HG03025 (cell line): ENCODE results near the gene E4F1.
A peak's percentile ranks its signal among the peaks of the same experiment; 100 is the strongest.
"Not testable (repeated sequence)": the region's sequence is repeated elsewhere in the genome, so short reads cannot be mapped to it uniquely, and the experiment has no call there.

Experiments used
- ATAC-seq: cut with Tn5 transposase; IDR thresholded peaks from one replicate; pipeline ENCODE4 v1.9.1; 2021; ENCODE audit warnings: mild to moderate bottlenecking, moderate library complexity; ENCODE audit not compliant: unreplicated experiment, low FRiP score

The E4F1 gene

DNA sequence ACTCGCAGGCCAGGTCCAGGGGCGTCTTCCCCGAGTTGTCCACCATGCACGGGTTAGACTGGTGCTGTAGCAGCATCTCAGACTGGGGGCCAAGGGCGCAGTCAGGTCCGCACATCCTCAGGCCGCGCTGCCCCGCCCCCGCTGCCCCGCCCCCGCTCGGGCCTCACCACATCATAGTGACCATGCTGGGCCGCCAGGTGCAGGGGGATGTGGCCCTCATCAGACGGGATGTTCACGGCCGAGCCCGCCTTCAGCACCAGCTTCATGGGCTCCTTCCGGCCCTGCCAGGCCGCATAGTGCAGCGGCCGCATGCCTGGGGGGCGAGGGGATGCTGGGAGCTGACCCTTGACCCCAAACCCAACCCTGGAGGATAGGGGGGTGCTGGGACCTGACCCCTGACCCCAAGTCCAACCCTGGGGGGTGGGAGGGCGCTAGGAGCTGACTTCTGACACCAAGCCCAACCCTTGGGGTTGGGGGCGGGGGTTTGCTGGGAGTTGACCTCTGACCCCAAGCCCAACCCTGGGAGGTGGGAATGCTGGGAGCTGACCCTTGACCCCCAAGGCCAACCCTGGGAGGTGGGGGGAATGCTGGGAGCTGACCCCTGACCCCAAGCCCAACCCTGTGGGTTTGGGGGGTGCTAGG is 34.0 kb upstream of the E4F1 start:
- no peak for ATAC-seq

DNA sequence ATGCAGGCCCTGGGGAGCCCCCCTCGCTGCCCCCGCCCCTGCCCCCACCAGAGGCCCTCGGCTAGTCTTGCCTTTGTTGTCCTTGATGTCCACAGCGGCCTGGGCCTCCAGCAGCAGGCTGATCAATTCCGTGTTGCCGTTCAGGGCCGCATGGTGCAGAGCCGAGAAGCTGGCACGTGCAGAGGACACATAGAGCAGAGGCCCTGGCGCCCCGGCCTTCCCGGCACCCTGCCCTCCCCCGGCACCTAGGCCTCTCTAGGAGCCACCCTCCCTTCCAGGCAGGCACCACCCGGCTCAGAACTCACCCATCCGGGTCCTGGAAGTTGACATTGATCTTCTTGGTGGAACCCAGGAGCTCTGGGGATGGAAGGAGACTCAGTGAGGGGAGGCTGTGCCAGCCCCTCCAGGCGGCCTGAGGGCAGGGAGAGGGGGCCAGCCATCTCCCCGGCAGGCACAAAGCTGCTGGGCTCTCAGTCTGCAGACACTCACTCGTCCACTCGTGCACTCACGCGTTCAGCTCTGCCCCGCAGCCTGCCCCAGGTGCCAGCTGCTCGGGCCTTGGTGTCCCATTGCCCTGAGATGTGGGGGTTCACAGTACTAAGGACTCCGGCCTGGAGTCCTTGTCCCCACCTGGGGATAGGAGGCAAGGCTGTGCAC is 33.3 kb upstream of the E4F1 start:
- ATAC-seq = no peak

- ATAC-seq = no peak
These were observed 32.5 kb upstream of the E4F1 start for GRCh38 chr16:2190659-2191445.

DNA sequence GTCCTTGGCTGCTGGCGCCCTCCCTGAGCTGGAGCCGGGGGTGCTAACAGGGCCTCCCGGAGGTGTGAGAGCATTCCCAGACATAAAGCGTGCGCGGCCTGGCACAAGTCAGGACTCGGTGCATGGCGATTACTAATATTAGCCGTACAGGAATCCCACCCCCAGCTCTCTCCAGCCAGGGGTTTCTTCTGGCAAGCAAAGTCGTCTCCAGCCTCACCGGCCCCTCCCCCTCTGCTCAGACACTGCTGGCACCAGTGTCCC is 32.0 kb upstream of the E4F1 start:
- no peak for ATAC-seq

- ATAC-seq = no peak
These were observed 29.1 kb upstream of the E4F1 start for GRCh38 chr16:2194166-2194834.

- no peak for ATAC-seq
These were observed 28.5 kb upstream of the E4F1 start for GRCh38 chr16:2194852-2195321.

DNA sequence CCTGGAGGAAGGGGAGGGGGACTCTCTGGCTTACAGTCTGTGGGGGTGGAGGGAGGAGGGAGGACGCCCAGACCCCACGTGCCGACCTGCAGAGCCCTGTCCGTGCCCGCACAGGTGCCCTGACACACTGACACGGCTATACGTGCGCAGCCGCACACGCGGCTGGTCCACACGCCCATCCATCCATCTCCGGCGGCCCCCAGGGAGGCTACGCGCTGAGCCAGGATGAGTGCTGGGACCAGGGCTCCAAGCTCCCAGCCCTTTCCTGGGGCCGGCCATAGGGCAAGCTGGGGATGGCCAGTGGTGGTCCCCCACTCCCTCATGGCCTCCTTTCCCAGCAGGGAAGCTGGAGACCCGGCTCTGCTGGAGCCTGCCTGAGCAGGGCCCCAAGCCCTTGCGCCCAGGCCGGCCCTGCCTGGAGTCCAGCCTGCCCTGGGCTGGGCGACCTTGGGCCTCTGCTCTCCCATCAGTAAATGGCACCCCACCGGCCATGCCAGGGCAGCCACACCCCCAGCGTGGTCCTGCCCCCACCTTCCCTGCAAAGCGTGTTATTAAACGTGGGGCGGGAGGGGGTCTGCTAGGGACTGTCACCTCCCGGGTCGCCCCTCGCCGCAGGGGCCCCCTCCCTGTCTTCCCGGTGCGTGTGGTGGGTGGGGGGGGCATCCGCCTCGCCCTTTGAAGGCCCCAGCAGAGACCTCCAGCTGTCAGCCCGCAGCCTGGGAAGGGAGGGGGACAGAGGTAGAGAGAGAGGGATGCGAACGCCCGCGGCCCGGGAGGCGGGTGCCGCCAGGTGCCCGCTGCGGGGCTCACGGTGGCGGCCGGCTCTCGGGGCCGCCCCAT is 27.8 kb upstream of the E4F1 start:
- no peak for ATAC-seq

DNA sequence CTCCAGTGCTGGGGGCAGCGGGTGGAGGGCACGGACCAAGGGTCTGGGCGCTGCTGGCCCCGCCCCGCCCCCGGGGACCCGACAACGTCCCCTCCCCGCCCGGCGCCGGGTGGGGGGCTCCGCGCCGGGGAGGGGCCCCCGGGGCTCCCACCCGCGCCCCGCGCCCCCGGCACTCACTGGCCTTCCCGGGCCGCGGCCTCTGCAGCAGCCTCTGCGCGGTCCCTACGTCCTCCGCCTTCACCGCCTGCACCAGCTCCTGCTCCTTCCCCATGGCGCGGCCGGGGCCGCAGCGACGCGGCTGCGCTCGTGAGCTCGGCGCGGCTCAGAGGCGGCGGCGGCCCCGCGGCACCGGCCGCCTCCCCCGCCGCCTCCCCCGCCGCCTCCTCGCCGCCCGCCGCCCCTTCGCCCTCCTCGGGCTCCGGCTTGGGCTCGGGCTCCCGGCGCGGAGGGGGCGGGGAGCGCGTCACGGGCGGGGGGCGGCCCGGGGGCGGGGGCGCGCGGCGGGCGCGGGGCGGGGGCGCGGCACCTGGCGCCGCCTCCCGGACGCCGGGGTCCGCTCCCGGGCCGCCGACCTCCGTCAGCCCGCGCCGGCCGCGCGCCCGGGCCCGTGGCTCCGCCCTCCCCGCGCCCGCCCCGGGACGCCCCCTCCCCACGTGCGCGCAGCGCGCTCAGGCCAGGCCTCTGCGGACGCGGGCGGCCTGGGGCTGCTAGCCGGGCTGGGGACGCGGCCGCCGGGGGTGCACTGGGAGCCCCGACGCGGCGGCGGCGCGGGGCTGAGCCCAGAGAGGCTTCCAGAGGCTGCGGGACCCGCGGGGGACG is 27.0 kb upstream of the E4F1 start, which contains the start of gene CASKIN1:
TSS of gene CASKIN1 (minus strand) at position 444 of the 819 bp plus-strand sequence. CDS start at position 271, 173 bp downstream.
- no peak for ATAC-seq

GRCh38 chr16:2196981-2197511 is 26.3 kb upstream of the E4F1 start:
- ATAC-seq = no peak

GRCh38 chr16:2197765-2198164 is 25.6 kb upstream of the E4F1 start:
- ATAC-seq = no peak

DNA sequence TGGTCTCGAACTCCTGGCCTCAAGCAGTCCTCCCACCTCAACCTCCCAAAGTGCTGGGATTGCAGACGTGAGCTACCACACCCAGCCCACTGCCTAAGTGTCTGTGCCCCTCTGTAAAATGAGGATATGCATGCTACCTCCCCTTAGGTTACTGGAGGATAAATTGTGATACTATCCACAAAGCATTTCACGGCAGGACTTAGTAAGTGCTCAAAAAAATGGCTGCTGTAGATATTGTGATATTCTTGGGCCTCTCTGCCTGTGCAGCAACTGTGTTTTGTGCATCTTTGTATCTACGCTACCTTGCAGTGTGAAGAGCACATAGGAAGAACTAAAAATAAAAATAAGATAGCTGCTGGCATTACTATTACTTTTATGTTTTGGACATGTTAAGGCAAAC is 25.1 kb upstream of the E4F1 start:
- ATAC-seq = no peak

- no peak for ATAC-seq
These were observed 24.3 kb upstream of the E4F1 start for GRCh38 chr16:2199095-2199494.

- ATAC-seq = no peak
These were observed 23.7 kb upstream of the E4F1 start for GRCh38 chr16:2199621-2200139.

DNA sequence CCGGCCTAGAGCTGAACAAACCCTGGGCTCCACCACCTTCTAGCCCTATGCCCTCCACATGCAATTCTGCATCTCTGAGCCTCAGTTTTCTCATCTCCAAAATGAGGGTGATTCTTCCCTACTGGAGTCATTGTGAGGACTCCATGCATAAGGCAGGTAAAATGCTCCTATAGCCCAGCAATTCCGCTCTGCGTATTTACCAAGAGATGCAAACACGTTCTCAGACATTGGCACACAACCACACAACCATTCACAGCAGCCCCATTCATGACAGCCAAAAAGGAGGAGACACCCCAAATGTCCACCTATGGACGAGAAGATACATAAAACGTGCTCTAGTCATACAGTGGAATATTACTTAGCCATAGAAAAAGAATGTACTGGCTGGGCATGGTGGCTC is 23.1 kb upstream of the E4F1 start:
- ATAC-seq = no peak

GRCh38 chr16:2203119-2203688 is 20.2 kb upstream of the E4F1 start:
- ATAC-seq = not testable (repeated sequence)

GRCh38 chr16:2204416-2205103 is 18.8 kb upstream of the E4F1 start:
- ATAC-seq = no peak

GRCh38 chr16:2205104-2205966 is 18.1 kb upstream of the E4F1 start, which contains the start of gene MLST8:
Gene MLST8, plus strand, starts transcription at chr16:2205454. Its CDS starts 632 bp downstream, at chr16:2206086.
- ATAC-seq = peak; percentile 65
